Panc1 (cell line): ENCODE data around the gene DPCD. TPM values are rescaled to one million over a fixed set of nuclear protein-coding genes. Genes with fewer than 3 reads are reported as not detected.

Experiments used
- ATAC-seq: fragments of 200-7000 bp; cut with Tn5 transposase; 2 replicates; pipeline ENCODE4 v1.9.1; 2020; ENCODE audit warnings: mild to moderate bottlenecking, moderate library complexity
- BruUV-seq: library from RNA; stranded (reverse); fragments of 400-500 nt; replicated peaks from 2 replicates; lab custom pipeline; 2021; lab: Mats Ljungman, UMichigan
- CTCF ChIA-PET: fragments of 300-600 bp; sonication (Branson Sonifier 250); formaldehyde crosslinking; loops from one replicate; lab custom pipeline; 2022; ENCODE audit warnings: antibody characterized with exemption; lab: Charles Lee
- POLR2A ChIA-PET: fragments of 300-600 bp; sonication (Branson Sonifier 250); formaldehyde crosslinking; loops from one replicate; lab custom pipeline; 2022; ENCODE audit warnings: antibody characterized with exemption; lab: Charles Lee
- DNase-seq: peaks from one replicate; pipeline ENCODE4 v3.0.0-alpha.2; 2010; ENCODE audit warnings: low read depth, low spot score
- H3K27ac ChIP-seq: 2 replicates; pipeline ENCODE4 v1.5.1; 2011; ENCODE audit warnings: mild to moderate bottlenecking, low read length, inconsistent platforms
- H3K27me3 ChIP-seq: fragments of 200-500 bp; sonication (Bioruptor generic); 2 replicates; pipeline ENCODE4 v1.6.0; 2014; ENCODE audit warnings: low read length, inconsistent platforms; ENCODE audit not compliant: control insufficient read depth, insufficient read depth
- H3K36me3 ChIP-seq: fragments of 200-500 bp; sonication (Bioruptor generic); 2 replicates; pipeline ENCODE4 v1.5.1; 2014; ENCODE audit warnings: inconsistent platforms, mild to moderate bottlenecking, low read length, moderate library complexity; ENCODE audit not compliant: control insufficient read depth, insufficient read depth
- H3K4me1 ChIP-seq: 2 replicates; pipeline ENCODE4 v1.5.1; 2011; ENCODE audit warnings: inconsistent platforms, mild to moderate bottlenecking, low read length, moderate library complexity; ENCODE audit not compliant: control insufficient read depth, insufficient read depth
- H3K4me3 ChIP-seq, 2 experiments: 2 replicates each; pipeline ENCODE4 v1.5.1; 2011 to 2012; ENCODE audit warnings: low read depth in 2 of 2, low read length in 2 of 2, mild to moderate bottlenecking in 2 of 2, inconsistent platforms in 1 of 2, moderate library complexity in 1 of 2
- H3K9me3 ChIP-seq: fragments of 200-500 bp; sonication (Bioruptor generic); 2 replicates; pipeline ENCODE4 v1.5.1; 2014; ENCODE audit warnings: low read depth, mild to moderate bottlenecking, inconsistent platforms, low read length, moderate library complexity; ENCODE audit not compliant: control insufficient read depth, insufficient read depth
- CTCF ChIP-seq: fragments of 450-650 bp; IDR thresholded peaks from 2 replicates; pipeline ENCODE4 v1.5.1; 2017; ENCODE audit warnings: mild to moderate bottlenecking
- POLR2AphosphoS5 ChIP-seq: IDR thresholded peaks from 2 replicates; pipeline ENCODE4 v1.6.1; 2012; ENCODE audit warnings: mild to moderate bottlenecking, low read depth, low read length, moderate library complexity
- REST ChIP-seq, 2 experiments: IDR thresholded peaks; 2 replicates each; pipeline ENCODE4 v1.6.1; 2011 to 2012; ENCODE audit warnings: low read depth in 2 of 2, control low read depth in 1 of 2, low read length in 1 of 2, mild to moderate bottlenecking in 1 of 2, moderate library complexity in 1 of 2; ENCODE audit not compliant: insufficient read depth in 1 of 2
- SIN3A ChIP-seq: IDR thresholded peaks from 2 replicates; pipeline ENCODE4 v1.6.1; 2012; ENCODE audit warnings: low read depth, mild to moderate bottlenecking, low read length, moderate library complexity, borderline replicate concordance; ENCODE audit not compliant: insufficient read depth
- TCF7L2 ChIP-seq: IDR thresholded peaks from 2 replicates; pipeline ENCODE4 v1.6.1; 2011; ENCODE audit warnings: mild to moderate bottlenecking, low read depth, low read length, inconsistent platforms
- in situ Hi-C: cut with HindIII; loops from 2 replicates; pipeline ENCODE4 v1.10.0; 2016; ENCODE audit warnings: low sequenced_read_pairs, low pct_unique_long_range_greater_than_20kb
- intact Hi-C: fragments of 100-400 bp; cut with micrococcal nuclease; formaldehyde crosslinking; loops from one replicate; pipeline ENCODE4 v1.10.0; 2022; ENCODE audit not compliant: unreplicated experiment
- total RNA-seq: library from RNA; stranded (reverse); gene quantifications from one replicate; pipeline ENCODE4 v1.2.1, GENCODE V29; 2021; ENCODE audit not compliant: unreplicated experiment

Gene DPCD
- total RNA-seq, 1 experiment from 2014 or later: 27.6 TPM

- Histone ChIP-seq H3K27ac (no peak overlapping the region), H3K36me3 (no peaks in the 10 kb centered on the region), H3K27me3 (peaks cover 7% of the 10 kb centered on the region), H3K4me1 (peaks cover 7% of the 10 kb centered on the region; the same call in 1 of the 2 replicates), H3K9me3 (no peaks in the 10 kb centered on the region), H3K4me3 (no peak overlapping the region; a peak in 1 of 4 replicates)
- intact Hi-C loops: loop anchor here (2.0 kb wide), 2 partner anchors 271 to 357 kb away; no protein-coding TSS in a partner anchor
- no peak for DNase-seq
- TF ChIP-seq REST (IDR thresholded peaks at IDR 0.05; ENCODE audit: insufficient read depth in 1 of 2, low read depth in 2 of 2, low read length in 1 of 2): no peak
- no peak for TF ChIP-seq TCF7L2
- TF ChIP-seq SIN3A: no peak
- no peak for TF ChIP-seq POLR2AphosphoS5
- no peak for TF ChIP-seq CTCF
- in situ Hi-C loops: no loop called here
- ChIA-PET POLR2A (no interaction called here), CTCF (interaction anchor here (0.6 to 2.9 kb wide), 6 partner anchors 104 to 505 kb away, joined by 5 to 21 read pairs (median 8); no protein-coding TSS in a partner anchor)
- BruUV-seq: no TSS peak
- ATAC-seq: no peak
Observed at GRCh38 chr10:101571271-101571925, 16.7 kb upstream of the DPCD start.

GRCh38 chr10:101572126-101572525, 16.0 kb upstream of the DPCD start:
- ChIA-PET POLR2A (interaction anchor here (0.7 kb wide), 1 partner anchor 1104 kb away, joined by 3 read pairs; no protein-coding TSS in a partner anchor), CTCF (interaction anchor here (0.6 kb wide), 1 partner anchor 505 kb away, joined by 6 read pairs; no protein-coding TSS in a partner anchor)
- intact Hi-C loops: no loop called here
- ATAC-seq (no peak), DNase-seq (no peak)
- Histone ChIP-seq H3K27me3 (peaks cover 3% of the 10 kb centered on the region; the same call in 1 of the 2 replicates), H3K9me3 (no peaks in the 10 kb centered on the region), H3K36me3 (no peaks in the 10 kb centered on the region), H3K4me3 (no peak overlapping the region), H3K4me1 (peaks cover 7% of the 10 kb centered on the region; the same call in 1 of the 2 replicates), H3K27ac (no peak overlapping the region)
- in situ Hi-C loops: no loop called here
- TF ChIP-seq TCF7L2 (no peak), SIN3A (no peak), POLR2AphosphoS5 (no peak), CTCF (no peak), REST (IDR thresholded peaks at IDR 0.05; ENCODE audit: insufficient read depth in 1 of 2, low read depth in 2 of 2, low read length in 1 of 2) (no peak)
- BruUV-seq: no TSS peak
